Testis (tissue), 5 donors: ENCODE results near the gene DENND5B. TPM values are rescaled to one million over a fixed set of nuclear protein-coding genes. Genes with fewer than 3 reads are reported as not detected.

Experiments
- DNase-seq: peaks from one replicate; pipeline ENCODE4 v3.0.0-alpha.2; 2019
- H3K27ac ChIP-seq, 2 donors: fragments of 200-600 bp; sonication (generic); one replicate each; pipeline ENCODE4 v1.5.1; 2019
- H3K27me3 ChIP-seq: fragments of 200-600 bp; sonication (generic); one replicate; pipeline ENCODE4 v1.5.1; 2019
- H3K36me3 ChIP-seq: fragments of 200-600 bp; sonication (generic); one replicate; pipeline ENCODE4 v1.5.1; 2017; ENCODE audit warnings: low read depth; ENCODE audit errors: missing control alignments
- H3K4me1 ChIP-seq: fragments of 200-600 bp; sonication (generic); one replicate; pipeline ENCODE4 v1.5.1; 2019
- H3K4me3 ChIP-seq, 2 donors: fragments of 200-600 bp; sonication (generic); one replicate each; pipeline ENCODE4 v1.5.1; 2017 to 2019
- H3K9me3 ChIP-seq: fragments of 200-600 bp; sonication (generic); one replicate; pipeline ENCODE4 v1.5.1; 2017
- POLR2A ChIP-seq: fragments of 450-650 bp; IDR thresholded peaks from one replicate; pipeline ENCODE4 v1.6.1; 2017; ENCODE audit warnings: antibody characterized with exemption, mild to moderate bottlenecking, moderate library complexity
- WGBS, 2 donors: methylation state at CpG; one replicate each; pipeline ENCODE4 v1.1.5; 2018; 5-methylcytosine and 5-hydroxymethylcytosine counted together
- intact Hi-C: fragments of 100-400 bp; cut with DNase I; formaldehyde crosslinking; loops from one replicate; pipeline ENCODE4 v1.15.1; 2023; ENCODE audit warnings: low total_unique reads
- long read RNA-seq, 2 donors: transcript quantifications; one replicate each; lab custom pipeline, GENCODE V29; 2026
- polyA plus RNA-seq: library from polyadenylated mRNA; stranded (reverse); fragments of 350-450 nt; fragmentation: Illumina TruSeq; extraction: RNeasy Lipid Tissue Mini Kit (QIAGEN cat#74804); gene quantifications from one replicate; pipeline ENCODE4 v1.2.3, GENCODE V29; 2014; ENCODE audit warnings: low read depth, low replicate concordance; ENCODE audit not compliant: insufficient read depth
- total RNA-seq, 2 donors: library from RNA; depleted of rRNA; stranded (reverse); fragments of >200 nt; gene quantifications; one replicate each; pipeline ENCODE4 v1.2.3, GENCODE V29; 2016
- TF ChIP-seq, protein P1 (sequence below), 3 experiments: fragments of 450-650 bp in 2 of 3; fragments of 200-600 bp in 1 of 3; sonication (generic) in 1 of 3; IDR thresholded peaks; one replicate each; pipeline ENCODE4 v1.5.1; 2016 to 2019; ENCODE audit warnings: antibody characterized with exemption in 3 of 3, mild to moderate bottlenecking in 2 of 3, moderate library complexity in 1 of 3

The DENND5B gene
- 10 to 100 TPM; 60.4 to 62.3 TPM for total RNA-seq
- 34.7 TPM for polyA plus RNA-seq
- long read RNA-seq, donor 1, partial matches to known transcripts = 5 of 5 reads
- long read RNA-seq, donor 1, other reads (novel, unspliced or antisense) = 0 of 5 reads
- long read RNA-seq, donor 2, full-length matches to known transcripts = 1 of 1 reads
- long read RNA-seq, donor 2, partial matches to known transcripts = 0 of 1 reads
- long read RNA-seq, donor 2, other reads (novel, unspliced or antisense) = 0 of 1 reads

DNA sequence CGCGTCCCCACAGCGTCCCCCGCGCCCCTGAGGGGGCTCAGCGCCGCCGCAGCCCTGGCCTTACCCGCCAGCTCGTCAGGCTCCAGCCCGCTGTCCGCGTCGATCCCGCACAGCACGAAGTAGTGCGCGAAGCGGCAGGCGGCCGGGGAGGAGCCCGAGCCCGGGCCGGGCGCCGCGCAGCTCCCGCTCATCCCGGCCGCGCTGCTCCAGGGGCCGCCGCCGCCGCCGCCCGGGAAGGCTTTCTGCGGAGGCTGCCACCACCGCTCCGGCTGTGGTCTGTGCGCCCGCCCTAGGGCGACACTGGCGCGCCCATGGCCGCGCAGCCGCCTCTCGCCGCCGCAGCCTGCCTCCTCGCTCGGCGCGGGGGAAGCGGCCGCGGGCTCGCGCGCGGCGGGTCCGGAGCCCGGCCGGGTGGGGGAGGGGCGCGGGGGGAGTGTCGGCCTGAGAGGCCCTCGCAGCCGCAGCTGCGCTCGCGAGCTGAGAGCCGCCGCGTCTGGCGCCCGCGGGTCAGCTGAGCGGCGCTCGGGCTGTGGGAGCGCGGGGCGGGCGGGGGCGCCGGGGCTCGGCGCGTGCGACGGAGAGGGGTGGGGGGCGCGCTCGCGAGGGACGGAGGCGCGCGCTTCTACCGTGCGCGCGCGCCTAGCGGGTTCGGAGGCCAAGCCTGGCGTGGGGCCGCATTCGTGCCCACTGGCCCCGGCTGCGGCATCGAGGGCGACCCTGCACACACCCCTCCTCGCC is at the start of gene DENND5B:
DENND5B (minus strand) TSS at position 495 of the 738 bp plus-strand sequence; CDS start at position 191, 304 bp downstream.
- no peak for TF ChIP-seq POLR2A
- TF ChIP-seq, protein P1, sequence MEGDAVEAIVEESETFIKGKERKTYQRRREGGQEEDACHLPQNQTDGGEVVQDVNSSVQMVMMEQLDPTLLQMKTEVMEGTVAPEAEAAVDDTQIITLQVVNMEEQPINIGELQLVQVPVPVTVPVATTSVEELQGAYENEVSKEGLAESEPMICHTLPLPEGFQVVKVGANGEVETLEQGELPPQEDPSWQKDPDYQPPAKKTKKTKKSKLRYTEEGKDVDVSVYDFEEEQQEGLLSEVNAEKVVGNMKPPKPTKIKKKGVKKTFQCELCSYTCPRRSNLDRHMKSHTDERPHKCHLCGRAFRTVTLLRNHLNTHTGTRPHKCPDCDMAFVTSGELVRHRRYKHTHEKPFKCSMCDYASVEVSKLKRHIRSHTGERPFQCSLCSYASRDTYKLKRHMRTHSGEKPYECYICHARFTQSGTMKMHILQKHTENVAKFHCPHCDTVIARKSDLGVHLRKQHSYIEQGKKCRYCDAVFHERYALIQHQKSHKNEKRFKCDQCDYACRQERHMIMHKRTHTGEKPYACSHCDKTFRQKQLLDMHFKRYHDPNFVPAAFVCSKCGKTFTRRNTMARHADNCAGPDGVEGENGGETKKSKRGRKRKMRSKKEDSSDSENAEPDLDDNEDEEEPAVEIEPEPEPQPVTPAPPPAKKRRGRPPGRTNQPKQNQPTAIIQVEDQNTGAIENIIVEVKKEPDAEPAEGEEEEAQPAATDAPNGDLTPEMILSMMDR (IDR thresholded peaks at IDR 0.05) = no peak
- Histone ChIP-seq H3K36me3 (no peaks in the 10 kb centered on the region), H3K27ac (peak within 1 kb of the TSS; percentile 97), H3K4me3 (peak within 1 kb of the TSS; percentile 92 to 96), H3K9me3 (no peaks in the 10 kb centered on the region), H3K27me3 (no peaks in the 10 kb centered on the region), H3K4me1 (peaks cover 11% of the 10 kb centered on the region)
- WGBS, 2 donors = 1% methylated on average over 72 of the region's 117 CpGs; no CpG with 5 or more reads in 1 of the 2 donors
- peak; percentile 85 for DNase-seq
- intact Hi-C loops = no loop called here

DNA sequence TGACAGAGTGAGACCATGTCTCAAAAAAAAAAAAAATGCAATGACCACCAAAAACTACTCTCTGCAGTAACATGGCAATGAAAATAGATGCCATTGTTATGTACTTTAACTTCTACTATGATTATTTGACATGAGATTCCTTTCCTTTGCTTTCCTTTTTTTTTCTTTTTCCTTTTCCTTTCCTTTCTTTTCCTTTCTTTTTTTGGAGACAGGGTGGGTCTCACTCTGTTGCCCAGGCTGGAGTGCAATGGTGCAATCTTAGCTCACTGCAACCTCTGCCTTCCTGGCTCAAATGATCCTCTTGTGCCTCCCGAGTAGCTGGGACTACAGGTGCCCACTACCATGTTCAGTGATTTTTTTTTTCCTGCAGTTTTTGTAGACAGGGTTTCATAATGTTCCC is 43.7 kb upstream of the DENND5B start:
- intact Hi-C loops = no loop called here
- Histone ChIP-seq H3K4me3 (no peak overlapping the region), H3K36me3 (no peaks in the 10 kb centered on the region), H3K27me3 (no peaks in the 10 kb centered on the region), H3K4me1 (peaks cover 15% of the 10 kb centered on the region), H3K27ac (no peak overlapping the region), H3K9me3 (no peaks in the 10 kb centered on the region)
- no peak for DNase-seq
- 83 to 84% methylated on average over 1 of the region's 1 CpG for WGBS, 2 donors
- TF ChIP-seq, protein P1 (IDR thresholded peaks at IDR 0.05) = no peak
- TF ChIP-seq POLR2A = no peak

DNA sequence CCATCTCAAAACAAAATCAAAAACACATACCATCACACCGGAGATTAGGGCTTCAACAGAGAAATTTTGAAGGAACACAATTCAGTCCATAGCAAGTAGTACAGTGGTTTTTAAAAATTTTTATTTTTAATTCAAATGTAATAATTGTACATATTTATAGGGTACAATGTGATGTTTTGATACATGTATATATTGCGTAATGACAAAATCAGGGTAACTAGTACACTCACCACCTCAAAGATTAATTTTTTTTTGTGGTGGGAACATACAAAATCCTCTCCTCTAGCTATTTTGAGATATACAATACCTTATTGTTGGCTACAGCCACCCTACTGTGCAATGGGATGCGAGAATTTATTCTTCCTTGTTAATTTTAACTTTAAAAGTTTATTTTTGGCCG is 42.5 kb upstream of the DENND5B start:
- intact Hi-C loops = no loop called here
- H3K36me3 ChIP-seq = no peaks in the 10 kb centered on the region
- H3K9me3 ChIP-seq = no peaks in the 10 kb centered on the region
- H3K27me3 ChIP-seq = no peaks in the 10 kb centered on the region
- H3K4me1 ChIP-seq = peaks cover 19% of the 10 kb centered on the region
- no peak for DNase-seq
- WGBS, 2 donors = 83 to 85% methylated on average over 4 of the region's 4 CpGs
- TF ChIP-seq, protein P1 (IDR thresholded peaks at IDR 0.05) = no peak
- TF ChIP-seq POLR2A = no peak
- no peak overlapping the region for H3K4me3 ChIP-seq
- no peak overlapping the region for H3K27ac ChIP-seq

DNA sequence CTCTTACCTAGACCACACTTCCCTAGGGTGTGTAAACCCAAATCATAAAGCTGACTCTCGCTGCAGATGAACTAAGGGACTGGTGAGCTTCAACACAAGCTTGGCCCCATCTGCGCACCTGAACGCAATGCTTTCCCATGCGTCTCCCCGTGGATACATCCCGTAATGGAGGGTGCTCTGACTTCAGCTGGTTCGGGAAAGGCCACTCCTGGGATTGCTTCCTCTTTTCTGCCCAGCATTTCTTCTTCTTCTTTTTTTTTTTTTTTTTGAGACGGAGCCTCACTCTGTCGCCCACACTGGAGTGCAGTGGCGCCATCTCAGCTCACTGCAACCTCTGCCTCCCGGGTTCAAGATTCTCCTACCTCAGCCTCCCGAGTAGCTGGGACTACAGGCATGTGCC is 40.9 kb upstream of the DENND5B start:
- WGBS, 2 donors = 89 to 98% methylated on average over 12 of the region's 12 CpGs
- Histone ChIP-seq H3K27me3 (no peaks in the 10 kb centered on the region), H3K9me3 (no peaks in the 10 kb centered on the region), H3K4me1 (peaks cover 19% of the 10 kb centered on the region), H3K36me3 (no peaks in the 10 kb centered on the region), H3K27ac (no peak overlapping the region), H3K4me3 (no peak overlapping the region)
- TF ChIP-seq POLR2A = no peak
- TF ChIP-seq, protein P1 (IDR thresholded peaks at IDR 0.05) = no peak
- intact Hi-C loops = no loop called here
- DNase-seq = no peak
